Prostate gland (tissue), 2 donors: ENCODE results near the gene TCF7L1.

ENCODE experiments used
- POLR2A ChIP-seq: fragments of 450-650 bp; IDR thresholded peaks from one replicate; pipeline ENCODE4 v1.6.1; 2016; ENCODE audit warnings: antibody characterized with exemption, mild to moderate bottlenecking
- TF ChIP-seq, protein P1 (sequence below), 4 experiments: fragments of 200-600 bp in 2 of 4; fragments of 450-650 bp in 2 of 4; sonication (generic) in 2 of 4; IDR thresholded peaks; 1 replicate in 3 of 4; 2 replicates in 1 of 4; pipeline ENCODE4 v1.5.1; 2016 to 2019; ENCODE audit warnings: antibody characterized with exemption in 4 of 4, mild to moderate bottlenecking in 2 of 4, moderate library complexity in 2 of 4

DNA sequence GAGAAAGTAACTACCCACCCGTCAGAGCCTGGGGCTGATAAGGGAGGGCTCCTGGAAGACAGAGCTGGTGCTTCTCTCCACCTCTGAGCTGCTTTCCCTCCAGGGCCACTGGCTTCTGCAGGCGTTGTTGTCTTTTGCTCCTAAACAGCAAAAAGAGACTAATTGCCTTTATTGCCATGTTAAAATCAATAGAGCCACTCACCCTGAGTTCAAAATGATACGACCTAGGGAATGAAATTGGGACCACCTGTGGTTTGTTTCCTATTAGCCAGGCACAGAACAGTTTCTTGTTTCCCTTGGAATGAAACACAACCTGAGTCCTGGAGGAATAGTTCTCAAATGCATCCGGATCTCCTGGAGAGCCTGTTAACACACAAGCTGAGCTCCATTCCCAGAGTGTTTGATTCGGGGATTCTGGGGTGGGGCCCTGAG lies 45.8 kb downstream of the TCF7L1 start:
- no peak for TF ChIP-seq POLR2A
- TF ChIP-seq, protein P1, sequence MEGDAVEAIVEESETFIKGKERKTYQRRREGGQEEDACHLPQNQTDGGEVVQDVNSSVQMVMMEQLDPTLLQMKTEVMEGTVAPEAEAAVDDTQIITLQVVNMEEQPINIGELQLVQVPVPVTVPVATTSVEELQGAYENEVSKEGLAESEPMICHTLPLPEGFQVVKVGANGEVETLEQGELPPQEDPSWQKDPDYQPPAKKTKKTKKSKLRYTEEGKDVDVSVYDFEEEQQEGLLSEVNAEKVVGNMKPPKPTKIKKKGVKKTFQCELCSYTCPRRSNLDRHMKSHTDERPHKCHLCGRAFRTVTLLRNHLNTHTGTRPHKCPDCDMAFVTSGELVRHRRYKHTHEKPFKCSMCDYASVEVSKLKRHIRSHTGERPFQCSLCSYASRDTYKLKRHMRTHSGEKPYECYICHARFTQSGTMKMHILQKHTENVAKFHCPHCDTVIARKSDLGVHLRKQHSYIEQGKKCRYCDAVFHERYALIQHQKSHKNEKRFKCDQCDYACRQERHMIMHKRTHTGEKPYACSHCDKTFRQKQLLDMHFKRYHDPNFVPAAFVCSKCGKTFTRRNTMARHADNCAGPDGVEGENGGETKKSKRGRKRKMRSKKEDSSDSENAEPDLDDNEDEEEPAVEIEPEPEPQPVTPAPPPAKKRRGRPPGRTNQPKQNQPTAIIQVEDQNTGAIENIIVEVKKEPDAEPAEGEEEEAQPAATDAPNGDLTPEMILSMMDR (IDR thresholded peaks at IDR 0.05), result no peak
